Measurements from ENCODE around the gene GAST.

DNA sequence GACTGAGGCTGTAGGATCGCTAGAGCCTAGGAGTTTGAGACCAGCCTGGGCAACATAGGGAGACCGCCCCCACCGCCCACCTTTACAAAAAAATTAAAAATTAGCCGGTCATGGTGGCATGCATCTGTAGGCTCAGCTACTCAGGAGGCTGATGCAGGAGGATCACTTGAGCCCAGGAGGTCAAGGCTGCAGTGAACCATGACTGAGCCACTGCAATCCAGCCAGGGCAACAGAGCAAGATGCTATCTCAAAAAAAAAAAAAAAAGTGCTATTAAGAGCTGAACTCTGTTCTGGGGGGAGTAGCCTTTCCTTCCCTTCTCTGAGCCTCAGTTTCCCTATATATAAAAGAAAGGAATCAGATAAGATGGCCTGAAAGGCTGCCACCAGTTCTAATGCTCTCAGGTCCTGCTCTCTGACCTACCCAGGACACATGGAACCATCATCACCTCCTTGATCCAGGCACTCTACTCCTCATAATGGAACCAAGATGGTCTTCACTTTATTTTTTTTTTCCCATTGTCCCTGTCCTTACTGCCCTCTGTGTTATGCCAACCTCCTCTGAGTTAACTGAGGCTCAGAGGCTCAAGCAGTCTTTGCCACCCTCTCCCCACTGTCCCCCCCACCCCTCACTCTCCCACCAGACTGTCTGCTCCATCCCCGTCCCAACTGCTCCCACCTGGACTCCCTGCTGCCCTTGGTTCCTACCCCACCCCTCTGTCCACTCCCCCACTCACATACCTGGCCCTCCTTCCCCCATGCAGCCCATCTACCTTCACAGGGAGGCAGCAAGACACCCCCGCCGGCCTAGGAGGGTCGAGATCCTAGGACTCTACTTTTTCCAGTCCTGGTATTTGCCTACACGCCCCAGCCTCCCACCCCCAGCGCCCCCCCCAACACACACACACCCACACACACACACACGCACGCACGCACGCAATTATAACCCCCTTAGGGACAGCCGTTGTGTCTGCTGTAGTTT is 47.3 kb upstream of the GAST start:
- TF ChIP-seq, protein P1, sequence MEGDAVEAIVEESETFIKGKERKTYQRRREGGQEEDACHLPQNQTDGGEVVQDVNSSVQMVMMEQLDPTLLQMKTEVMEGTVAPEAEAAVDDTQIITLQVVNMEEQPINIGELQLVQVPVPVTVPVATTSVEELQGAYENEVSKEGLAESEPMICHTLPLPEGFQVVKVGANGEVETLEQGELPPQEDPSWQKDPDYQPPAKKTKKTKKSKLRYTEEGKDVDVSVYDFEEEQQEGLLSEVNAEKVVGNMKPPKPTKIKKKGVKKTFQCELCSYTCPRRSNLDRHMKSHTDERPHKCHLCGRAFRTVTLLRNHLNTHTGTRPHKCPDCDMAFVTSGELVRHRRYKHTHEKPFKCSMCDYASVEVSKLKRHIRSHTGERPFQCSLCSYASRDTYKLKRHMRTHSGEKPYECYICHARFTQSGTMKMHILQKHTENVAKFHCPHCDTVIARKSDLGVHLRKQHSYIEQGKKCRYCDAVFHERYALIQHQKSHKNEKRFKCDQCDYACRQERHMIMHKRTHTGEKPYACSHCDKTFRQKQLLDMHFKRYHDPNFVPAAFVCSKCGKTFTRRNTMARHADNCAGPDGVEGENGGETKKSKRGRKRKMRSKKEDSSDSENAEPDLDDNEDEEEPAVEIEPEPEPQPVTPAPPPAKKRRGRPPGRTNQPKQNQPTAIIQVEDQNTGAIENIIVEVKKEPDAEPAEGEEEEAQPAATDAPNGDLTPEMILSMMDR (IDR thresholded peaks at IDR 0.05), result no peak
- no peak for TF ChIP-seq POLR2A (IDR thresholded peaks at IDR 0.05)
